GM20431 (cell line): Measurements from ENCODE around the gene POGLUT2.

Experiments
- in situ Hi-C: fragments of 300-500 bp; cut with MseI, MboI; formaldehyde crosslinking; loops from one replicate; pipeline ENCODE4 v1.15.0; 2020; ENCODE audit warnings: low sequenced_read_pairs; ENCODE audit not compliant: unreplicated experiment

Gene POGLUT2

DNA sequence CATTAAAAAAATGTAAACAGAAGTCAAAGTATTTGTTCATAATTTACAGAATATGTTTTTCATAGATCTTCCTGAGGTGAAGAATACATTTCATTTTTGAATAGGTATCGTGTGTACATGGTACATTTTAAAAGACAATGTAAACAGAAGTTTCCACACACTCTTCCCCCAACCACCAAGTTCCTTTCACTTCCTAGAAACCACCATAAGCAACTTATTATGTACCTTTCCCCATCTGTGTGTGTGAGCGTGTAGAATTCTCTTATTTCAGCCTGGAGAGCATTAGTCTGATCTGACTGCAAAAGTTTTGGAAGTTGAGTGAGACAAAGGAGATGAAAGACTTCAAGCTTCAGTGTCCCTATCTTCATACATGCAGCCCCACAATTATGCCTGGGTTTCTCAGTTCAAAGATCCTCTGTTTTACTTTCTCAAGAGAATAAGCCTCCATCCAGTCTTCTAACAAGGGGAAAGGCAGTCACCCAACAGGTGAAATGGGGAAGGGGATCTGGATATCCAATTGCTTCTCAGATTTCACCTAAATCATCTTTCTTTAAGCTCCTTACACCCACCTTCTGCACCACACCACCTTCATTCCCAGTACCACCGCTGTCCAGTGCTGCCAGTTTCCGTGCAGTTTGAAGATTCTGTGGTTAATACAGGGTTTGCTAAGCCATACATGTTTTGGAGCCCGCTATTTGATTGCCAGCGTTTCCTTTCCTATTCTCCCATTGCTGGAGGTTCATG lies 27.3 kb downstream of the POGLUT2 start:
- in situ Hi-C loops: no loop called here

DNA sequence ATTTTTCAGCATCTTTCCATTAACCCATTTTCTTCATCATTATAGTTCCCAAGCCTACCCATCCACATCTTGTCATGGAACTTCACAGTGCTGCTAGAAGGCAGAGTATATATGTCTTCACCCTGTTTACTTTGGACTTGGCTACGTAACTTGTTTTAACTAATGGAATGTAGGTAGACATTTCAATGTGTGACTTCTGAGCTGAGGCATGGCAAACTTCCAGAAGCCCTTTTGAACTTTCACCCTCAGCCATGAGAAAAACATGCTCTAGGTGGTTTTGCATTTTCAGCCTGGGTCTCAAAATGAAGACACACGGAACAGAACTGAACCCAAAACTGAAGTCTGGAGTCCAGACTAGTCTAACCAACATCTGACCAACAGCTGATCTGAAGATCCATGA lies 28.3 kb downstream of the POGLUT2 start:
- in situ Hi-C loops: no loop called here

DNA sequence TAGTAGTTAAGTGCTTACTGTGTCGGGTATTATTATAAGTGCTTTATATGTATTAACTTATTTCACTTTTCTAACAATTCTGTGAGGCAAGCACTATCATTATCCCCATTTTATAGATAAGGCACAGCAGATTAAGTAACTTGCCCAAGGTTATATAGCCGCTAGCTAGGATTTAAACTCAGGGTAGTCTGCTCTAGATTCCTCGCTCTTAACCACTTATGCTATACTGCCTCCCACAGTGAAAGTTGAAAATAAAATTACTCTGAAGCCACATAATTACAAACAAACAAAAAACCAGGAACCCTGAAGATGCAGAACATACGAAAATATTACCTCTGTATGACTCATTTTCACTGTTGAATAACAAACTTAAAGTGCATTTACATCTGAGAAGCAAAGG lies 29.1 kb downstream of the POGLUT2 start:
- in situ Hi-C loops: no loop called here

DNA sequence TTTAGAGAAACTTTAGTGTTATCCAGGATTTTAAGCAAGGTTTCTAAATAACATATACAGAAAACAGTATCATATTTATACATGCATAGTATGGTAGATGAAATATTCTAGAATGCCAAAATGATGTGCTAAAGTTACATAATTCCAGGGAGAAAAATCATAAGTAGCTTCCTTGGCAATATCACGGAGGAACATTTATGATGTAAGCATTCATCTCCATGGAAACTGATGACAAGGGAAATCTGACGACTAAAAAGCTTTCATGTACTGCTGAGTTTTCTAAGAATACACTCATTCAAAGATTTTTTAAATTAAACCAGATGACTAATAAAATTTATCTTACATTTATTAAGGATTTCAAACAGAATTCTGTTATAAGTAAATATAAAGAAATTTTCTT lies 29.9 kb downstream of the POGLUT2 start:
- in situ Hi-C loops: no loop called here

DNA sequence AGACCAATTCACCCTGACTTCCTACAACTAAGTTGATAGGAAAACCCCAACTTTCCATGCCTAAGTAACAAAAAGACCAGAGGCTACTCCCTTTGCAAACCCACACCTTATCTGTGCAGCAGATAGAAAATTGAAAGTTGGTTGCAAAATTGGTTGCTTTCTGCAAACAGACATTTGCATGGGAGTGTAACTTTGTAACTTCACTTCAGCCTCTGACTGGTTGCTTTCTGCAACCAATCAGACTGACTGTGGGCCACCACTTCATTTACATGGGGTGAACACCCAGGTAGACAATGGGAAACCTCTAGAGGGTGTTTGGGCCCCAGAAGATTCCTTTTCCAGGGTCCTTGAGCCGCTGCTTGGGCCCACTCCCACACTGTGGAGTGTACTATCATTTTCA lies 35.0 kb downstream of the POGLUT2 start:
- in situ Hi-C loops: no loop called here

- in situ Hi-C loops: no loop called here
Observed at GRCh38 chr13:102761071-102761470, 37.7 kb downstream of the POGLUT2 start.

DNA sequence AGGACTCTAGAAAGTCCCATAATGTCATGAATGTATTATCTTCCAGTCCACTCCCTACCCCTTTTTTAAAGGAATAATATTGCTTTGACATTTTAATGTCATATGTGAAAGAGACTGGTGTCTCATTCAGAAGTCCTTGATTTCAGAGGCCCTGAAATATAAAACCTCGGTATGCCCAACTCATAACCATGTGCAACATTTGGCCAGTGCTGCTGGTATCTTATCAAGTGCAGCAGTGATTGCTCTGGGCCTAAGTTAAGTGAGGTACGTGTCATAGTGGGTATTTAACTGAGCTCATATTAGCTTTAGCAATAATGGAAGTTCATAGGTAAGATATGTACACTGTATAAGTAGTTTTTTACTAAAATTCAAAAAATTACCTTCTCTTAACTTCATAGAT lies 39.9 kb downstream of the POGLUT2 start:
- in situ Hi-C loops: no loop called here

- in situ Hi-C loops: no loop called here
Observed at GRCh38 chr13:102757006-102757405, 41.8 kb downstream of the POGLUT2 start.

- in situ Hi-C loops: no loop called here
Observed at GRCh38 chr13:102751886-102752285, 46.9 kb downstream of the POGLUT2 start.

DNA sequence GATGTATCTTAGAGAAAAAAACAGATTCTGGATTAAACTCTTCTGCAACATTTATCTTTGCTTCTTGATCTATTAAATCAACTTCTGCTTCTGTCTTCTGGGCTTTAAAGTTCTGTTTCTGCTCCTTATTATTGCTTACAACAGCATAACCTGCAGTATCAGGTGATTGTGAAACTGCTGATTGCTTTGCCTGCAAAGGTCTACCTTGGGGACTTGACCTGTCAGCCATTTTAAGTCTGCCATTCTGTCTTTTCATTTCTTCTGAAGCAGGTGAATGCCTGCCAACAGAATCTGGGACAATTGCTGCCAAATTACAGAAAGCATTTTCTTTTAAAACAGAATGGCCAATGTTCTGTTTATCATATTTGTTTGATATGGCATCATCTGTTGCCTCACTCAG lies 56.3 kb downstream of the POGLUT2 start:
- in situ Hi-C loops: no loop called here

DNA sequence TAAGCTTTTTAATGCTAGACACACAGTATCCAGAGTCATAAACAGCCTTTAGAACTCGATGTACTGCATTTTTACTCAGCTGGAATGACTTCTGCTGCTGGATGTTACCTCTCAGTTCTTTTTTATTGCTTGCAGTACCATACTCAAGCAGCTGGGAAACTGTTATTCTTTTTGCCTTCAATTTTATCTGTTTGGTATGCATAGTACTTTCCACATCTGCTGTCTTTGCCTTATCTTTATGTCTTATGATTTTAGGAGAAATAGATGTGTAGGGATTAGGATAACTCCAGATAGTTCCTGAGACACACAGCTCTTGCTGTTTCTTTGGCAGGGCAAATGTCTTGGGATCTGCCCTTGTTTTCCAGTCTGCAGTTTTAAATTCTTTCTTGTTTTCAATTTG lies 56.7 kb downstream of the POGLUT2 start:
- in situ Hi-C loops: no loop called here
